Activated CD4-positive, alpha-beta T cell treated with anti-CD3 and anti-CD28 coated beads, Interleukin-2, amount 50 U/mL, for 24 hours (primary cell): ENCODE data around the gene KNCN.

Experiments
- DNase-seq, 2 donors: peaks; one replicate each; pipeline ENCODE4 v3.0.0-alpha.2; 2020; ENCODE audit warnings: low read depth in 1 of 2, low spot score in 1 of 2

The KNCN gene

DNA sequence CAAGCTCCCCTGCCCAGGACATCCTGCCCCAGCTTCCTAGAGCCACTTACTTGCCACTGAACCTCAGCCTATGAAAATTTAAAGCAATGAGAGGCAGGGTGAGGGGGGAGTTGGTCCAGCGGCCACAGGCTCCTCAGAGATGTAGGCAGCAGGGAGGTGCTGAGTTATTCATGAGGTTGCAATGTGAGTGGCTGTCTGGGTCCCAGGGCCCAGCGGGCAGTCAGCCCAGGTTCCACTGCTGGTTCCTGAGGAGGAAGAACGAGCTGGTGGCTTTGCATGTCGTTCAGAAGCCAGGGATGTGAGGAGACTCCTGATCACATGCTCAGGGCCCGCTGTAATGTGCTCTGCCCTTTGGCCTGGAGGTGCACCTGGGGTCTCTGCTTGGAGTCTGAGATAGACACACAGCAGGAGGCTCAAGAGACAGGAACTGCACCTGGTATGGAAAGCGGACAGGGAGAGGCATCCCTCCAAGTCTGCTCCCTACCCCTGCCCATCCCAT, at the start of gene KNCN:
KNCN (minus strand) TSS at position 51 of the 499 bp plus-strand sequence. CDS start 432 bp downstream, outside the sequence.
- no peak for DNase-seq

DNA sequence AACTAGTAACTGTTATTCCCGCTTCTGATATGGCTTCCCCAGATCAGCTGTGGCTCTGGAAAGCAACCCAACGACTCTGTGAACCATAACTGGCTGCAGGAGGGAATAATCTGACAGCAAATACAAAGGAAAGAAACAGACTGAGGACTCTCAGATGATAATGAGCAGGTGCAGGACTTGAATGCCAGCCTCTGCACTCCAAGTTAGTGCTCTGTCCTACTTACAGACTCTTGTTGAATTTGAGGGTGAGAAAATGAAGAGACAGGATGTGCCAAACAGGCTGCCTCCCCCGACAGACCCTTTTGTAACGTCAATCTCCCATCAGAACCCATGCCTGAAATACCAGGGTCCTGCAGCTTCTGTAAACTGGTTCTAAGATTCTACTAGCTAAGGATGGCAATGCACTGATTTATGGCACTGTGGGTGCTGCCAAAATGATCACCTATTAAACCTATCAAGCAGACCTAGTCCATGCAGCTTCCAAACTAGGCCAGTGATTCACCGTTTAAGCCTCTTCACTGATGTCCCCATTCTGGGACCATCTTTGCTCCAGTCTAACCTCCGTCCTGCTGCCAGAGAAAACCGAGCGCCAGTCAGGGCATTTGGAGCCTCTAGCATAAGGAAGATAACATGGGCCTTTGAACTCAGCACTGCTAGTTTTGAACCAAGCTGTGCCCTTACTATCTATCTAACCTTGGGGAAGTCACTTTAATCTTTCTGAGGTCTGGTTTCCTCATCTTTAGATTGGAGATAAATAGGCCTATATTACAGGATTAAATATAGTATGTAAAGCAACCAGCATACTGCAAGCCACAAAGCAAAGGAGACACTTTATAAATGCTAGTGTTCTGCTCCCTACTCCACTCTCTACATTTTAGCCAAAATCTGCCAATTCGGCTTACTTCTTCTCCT, 47.9 kb upstream of the KNCN start:
- no peak for DNase-seq

DNA sequence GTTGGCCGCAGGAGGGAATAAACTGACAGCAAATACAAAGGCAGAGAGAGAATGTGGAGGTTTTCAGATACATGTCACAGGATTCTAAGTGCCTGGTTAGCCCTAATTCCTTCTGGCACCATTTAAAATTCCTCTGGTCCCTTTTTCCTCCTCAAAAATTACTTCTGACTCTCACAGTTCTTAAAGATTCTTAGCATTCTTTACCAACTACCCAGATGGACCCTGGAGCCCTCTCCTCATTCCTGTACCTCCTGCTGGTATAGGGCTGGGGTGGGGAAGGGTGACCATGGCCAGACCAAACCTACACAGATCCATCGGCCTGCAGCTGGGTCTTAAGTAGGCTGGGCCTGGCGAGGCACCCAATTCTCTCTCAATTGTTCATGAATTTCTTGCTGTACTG, 45.4 kb upstream of the KNCN start:
- DNase-seq, result no peak

DNA sequence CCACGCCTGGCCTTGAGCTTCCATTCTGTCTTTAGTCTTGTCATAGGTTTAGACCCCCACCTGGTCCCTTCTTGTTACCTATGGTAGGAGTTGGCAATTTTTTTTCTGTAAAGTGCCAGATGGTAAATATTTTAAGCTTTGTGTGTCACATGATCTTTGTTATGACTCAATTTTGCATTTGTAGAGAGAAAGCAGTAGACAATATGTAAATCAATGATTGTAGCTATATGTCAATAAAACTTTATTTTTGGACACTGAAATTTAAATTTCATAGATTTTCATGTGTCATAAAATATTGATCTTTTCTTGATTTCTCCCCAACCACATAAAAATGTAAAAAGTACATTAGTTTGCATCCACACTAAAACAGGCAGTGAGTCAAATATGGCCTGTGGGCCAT, 44.6 kb upstream of the KNCN start:
- no peak for DNase-seq

DNA sequence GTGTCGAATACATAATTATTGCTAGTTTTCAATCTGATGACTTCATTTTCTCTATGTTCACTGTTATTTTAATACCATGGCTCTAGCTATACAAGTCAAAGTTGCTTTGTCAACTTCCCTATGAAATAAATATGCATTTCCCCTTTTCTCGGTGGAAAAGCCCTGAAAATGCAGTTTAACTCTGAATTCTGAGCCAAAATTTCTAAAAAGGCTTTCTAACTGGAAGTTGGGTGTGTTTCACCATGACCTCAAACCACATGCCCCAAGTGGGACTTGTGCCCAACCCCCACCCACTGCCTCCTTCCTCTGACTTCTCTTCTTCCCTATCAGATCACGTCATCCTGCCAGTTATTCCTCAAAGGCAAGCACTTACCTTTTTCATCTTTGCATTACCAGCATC, 43.7 kb upstream of the KNCN start:
- no peak for DNase-seq

DNA sequence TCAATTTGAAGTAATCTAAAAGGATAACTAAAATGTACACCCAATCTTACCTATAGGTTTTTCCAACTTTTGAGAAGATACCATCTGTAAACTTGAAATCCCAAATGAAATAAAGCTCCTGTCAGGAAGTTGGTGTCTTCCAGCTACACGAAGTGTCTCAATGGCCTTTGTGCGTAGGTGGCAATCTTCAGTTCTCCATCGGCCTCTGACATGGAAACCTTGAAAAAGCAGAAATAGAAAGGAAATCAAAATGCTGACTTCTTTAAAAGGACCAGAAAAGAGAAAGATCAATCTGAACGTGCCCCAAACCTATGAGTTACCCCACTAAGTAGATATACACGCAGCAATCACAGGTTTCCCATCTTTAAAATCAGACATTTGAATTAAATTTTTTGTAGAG, 42.6 kb upstream of the KNCN start:
- DNase-seq, result no peak

DNA sequence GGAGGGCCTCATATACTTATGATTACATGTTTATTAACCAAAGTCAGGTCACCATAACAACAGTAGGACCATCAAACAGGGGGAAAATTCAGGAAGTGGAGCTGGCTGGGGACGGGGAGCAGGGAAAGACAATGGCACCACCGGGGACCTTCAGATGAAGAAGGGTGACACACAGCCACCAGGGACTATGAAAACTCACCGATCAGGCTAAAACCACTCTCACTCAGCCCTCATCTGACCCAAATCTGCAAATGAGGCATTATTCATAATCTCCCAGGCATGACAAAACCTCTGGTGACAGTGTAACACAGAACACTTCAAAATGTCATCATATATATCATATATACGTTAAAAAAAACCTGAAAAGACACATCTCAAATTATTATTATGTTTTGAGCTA, 41.4 kb upstream of the KNCN start:
- no peak for DNase-seq

DNA sequence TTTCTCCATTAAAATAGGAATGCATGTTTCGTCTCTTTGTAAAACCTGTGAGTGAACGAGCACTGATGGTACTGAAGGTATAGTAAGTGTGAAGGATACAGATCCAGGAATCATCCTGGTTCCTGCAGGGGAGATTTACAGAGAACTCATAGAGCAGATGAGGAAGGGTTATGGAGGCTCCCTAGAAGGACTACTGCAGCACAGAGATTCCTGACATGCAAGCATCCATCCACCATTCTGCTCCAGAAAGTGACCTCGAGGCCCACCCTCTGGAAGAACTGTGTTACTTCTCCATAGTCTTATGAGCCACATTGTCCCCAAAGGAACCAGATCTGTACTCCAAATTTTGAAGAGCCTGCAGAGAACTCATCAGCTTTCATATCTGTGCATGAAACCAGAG, 38.1 kb upstream of the KNCN start:
- DNase-seq, result no peak

DNA sequence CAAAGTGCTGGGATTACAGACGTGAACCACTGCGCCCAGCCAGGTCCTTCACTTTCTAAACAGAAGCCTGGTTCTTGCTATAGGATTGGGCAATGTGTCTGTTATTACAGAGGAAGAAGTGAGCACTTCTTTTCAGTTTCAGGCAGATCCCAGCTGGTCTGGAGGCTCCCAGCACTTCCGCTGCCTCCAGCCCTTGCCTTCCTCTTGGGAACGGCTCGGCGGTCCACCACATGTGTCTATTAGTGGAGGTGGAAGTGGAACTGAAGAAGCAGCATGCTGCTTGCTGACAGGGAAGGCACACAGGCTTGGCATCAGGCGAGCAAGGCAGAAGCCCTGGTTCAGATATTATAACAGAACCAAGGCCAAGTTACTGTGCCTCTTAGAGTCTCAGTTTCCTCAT, 35.6 kb upstream of the KNCN start:
- DNase-seq, result no peak

DNA sequence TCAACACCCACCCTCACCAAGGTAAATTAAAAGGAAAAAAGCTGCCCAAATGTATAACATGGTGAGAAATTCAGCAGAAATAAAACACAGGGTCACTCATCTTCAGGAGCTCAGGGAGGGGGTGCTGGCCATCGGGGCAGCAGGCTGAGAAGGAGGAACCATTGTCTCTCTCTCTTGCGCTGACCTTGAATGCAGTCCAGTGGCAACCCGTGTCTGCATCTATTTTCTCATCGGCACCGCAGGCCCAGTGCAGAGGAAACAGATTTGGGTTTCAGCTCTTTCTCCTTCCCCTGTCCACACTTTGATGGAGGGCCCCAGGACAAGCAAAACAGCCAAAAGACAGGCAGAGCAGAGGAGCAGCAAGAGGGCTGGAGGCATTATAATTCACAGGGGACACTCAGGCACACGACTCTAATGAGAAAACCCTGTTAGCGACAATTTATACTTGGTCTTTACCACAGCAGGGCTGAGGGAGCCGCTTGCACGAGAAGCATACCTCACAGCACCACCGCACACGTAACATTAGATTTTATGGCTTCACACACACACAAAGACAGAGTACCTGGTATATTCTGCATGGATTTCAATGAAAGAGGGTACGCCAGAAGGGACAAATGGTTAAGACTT, 34.0 kb upstream of the KNCN start:
- DNase-seq, result no peak

DNA sequence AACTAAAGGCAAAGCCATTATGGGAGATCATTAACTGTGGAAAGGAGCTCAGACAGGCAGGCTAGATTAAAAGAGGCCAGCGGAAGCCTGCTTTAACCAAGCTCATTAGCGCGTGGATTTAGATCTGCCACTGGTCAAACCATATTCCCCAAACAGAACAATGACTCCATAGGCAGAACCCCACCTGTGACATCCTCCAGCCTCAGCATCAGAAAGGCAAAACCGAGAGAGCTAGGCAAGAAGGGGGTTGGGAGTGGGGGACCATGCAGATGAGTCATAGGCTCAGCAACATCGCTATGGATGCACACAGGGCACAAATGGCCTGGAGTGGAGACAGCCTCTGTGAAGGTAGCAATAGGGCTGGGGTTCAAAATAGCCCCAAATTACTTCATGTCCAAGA, 32.0 kb upstream of the KNCN start:
- DNase-seq, result no peak

DNA sequence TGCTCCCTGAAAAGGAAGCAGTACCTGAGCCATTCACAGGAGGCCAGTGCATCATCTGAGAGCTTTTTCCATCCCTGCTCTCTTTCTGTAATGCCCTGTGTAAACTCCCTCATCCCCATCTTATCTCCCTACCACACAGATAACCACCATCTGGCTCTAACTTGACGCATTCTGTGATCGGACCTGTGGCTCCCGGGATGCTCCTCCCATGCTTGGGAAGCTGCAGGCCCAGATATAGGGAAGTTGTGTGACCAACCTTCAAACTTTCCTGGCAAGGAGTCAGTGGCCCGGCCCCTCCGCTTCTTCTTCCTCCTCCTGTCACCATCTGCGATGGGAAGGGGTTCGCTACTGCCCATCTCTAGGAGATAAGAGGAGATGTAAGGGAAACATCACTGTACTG, 31.5 kb upstream of the KNCN start:
- no peak for DNase-seq

DNA sequence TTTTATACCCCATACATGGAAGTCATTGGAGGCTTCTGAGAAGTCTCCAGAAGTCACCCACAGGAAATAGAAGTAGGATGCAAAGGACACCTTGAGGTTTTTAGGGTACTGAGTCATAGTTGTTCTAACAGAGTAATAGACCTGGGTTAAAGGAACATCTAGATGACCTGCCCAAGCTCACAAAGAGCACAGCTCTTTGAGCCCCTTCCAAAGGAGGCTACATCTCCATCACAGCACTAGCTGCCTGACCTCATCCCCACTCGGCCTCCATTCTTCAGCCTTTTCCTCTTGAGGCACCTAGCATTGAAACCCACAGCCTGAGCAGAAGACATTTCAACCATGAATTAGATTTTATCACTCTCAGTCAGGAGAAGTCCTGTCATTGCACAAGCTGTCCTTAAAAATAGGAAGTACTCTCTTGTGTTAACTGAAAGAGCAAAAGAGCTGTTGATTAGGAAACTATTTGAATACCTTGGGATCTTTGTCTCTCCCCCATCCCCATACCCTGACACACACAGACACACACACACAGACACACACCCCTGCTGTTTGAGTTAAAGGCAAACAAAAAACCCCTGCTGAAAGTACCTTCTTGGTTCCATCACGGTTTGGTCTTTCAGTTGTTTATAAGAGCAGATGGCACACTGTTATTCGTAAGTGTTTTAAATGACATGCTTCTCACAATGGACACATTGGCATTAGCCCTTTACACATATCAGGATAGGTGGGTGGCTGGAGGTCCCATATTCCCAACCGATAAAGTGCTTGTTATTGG, 30.4 kb upstream of the KNCN start:
- no peak for DNase-seq

DNA sequence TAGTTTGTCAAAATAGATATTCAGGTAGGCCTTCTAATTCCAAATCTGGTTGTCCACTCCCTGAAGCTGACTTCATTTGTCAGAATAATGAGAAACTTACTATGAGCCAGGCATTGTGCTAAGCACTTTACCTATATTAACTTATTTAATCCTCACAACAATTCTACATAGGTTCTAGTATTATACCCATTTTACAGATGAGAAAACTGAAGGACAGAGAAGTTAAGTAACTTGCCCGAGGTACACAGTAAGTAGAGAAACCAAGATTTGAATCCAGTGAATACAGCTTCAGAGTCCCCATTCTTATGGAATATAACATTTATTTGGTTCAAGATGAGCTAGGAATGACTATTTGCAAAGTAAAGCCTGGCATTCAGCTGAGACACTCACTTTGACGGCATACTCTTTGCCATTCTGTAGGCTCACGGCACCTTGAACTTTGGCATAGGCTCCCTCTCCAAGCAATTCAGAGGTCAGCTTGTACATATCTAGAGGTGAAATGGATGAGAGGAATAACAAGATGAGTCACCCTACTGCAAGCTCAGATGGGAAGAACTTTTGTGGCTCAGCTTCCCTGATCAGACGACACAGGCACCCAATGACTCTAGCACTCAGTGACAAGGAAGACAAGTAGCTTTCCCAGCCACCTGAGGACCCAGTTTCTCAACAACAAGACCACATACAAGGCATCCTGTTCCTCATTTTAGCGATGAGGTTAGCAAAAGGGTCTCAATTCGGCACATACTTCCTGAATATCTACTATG, 28.9 kb upstream of the KNCN start:
- DNase-seq, result no peak

DNA sequence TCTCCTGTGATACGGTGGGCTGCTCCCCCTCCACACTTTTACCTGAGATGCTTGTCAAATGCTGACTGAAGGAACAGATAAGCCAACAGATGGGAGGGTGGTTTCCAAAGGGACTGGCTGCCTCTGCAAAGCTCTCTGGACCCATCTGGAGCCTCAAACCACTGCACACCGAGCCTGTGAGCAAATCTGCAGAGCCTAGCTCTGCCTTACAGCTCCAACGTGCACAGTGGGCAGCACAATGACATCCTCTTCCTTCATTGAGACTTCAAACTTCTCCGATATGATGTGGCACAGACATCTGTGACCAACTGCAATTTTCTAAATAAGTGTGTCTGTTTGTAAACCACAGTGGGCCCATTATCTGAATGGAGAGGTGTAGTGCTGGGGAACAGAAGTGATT, 26.2 kb upstream of the KNCN start:
- DNase-seq, result no peak

DNA sequence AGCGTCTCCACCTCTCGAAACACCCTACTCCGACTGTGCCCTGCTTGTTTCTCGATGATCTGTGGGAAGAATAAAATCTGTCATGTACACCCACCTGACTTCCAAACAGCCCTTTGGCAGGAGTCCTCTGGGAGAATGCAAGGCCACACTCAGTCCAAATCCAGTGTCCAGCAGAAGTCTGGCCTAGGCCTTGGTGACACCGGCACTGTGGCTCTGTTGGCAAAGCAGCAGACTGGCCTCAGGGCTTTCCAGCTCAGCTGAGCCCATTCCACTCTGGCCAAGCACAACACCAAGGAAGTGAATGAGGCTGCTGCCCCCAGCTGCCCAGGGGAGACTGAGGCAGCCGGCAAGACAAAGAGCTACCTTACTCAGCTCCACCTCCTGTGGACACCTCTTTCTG, 25.1 kb upstream of the KNCN start:
- DNase-seq, result no peak

DNA sequence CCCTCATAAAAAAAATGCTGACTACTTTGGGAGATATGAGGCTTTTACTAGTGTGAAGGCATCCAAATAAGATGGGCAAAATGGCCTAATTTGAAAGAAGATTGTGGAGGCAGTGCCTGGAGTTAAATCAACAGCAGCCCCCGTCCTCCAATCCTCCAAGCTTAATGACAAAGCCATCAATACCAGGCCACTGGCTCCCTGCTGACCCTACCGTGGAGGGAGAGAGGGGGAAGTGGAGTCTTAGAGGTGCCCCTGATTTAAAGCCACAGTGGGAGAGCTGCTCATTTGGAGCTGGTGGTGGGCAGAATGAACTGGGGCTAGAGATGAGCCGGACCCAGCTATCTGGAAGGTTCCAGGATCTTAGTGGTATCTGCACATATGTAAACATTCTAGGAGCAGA, 24.3 kb upstream of the KNCN start:
- no peak for DNase-seq

DNA sequence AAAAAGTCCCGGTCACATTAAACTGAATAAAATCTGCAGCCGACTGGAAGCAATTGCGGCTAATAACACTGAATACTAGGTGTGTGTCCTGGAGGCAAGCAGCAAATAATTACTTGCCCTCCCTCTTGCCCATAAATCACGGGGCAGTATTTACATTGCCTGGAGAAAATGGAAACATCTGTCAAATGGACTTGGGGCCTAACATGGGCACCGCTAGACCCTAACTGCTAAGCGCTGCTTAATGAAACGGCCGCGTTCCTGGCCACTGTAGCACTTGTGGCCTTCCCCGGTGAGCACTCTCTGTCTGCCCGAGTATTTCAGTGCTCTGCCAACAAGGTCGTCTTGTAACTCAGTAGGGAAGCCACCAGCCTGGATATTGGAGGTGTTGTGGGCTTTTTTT, 23.9 kb upstream of the KNCN start:
- no peak for DNase-seq

DNA sequence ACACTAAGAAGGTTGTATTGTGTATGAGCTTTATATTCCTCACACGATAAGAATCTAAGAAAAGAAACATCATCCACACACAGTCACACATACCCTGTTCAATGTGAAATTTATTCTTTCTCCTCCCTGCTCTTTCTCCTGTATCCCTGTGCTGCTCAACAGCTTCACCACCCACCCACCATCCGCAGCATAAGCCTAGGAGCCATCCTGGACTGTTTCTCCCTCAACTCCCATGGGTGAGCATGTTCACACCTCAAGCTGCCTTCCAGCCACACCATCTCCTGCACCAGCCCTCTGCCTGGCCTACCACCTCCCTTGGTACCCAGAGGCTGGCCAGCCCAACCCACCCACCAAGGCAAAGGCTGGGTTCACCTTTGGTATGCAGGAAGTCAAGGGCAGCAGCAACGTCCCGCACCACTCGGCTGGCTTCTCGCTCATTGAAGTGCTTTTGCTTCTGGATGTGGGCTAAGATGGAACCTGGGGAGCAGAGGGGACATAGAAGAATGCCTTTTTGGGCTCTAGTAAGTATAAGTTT, 20.3 kb upstream of the KNCN start:
- DNase-seq, result no peak

DNA sequence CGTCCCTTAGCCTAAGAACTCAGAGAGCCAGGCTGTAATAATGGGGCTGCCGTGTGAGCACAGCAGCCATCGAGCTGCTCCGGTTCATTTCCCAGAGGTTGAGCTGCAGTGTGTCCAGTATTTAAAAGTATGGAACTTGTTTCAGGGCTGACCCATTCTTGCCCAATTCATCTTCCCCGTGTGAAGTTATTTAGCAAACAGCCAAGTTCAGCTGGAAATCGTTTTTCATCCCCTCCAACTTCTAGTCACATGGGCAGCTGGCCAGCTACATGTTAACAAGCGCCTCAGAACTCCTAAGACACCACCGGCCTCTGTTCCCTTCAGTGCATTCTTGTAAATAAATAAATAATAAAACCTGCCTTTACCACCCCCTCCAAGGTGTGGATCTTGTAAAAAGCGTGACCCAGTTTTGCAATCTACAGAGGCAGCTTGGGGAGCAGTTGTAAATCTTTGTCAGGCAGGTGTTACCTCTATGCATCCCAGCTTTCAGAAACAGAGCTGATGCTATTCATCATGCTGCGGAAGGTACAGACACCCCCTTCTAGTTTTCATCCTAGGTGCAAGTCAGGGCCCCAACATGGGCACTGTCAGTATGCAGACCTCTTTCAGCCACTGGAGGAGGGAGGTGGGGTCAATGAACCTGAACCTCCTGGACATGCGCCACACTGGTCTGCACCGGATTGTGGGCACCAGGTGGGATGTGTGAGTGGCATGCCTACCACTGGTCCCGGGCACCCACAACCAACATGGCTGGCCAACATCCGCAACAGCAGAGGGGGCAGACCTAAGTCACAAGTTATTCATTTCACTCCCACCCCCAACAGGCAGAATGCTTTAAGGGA, 18.7 kb upstream of the KNCN start:
- DNase-seq, result no peak
